ENCODE data around the gene WNK4. TPM values are rescaled to one million over a fixed set of nuclear protein-coding genes. Genes with fewer than 3 reads are reported as not detected.
A peak's percentile ranks its signal among the peaks of the same experiment; 100 is the strongest.

WNK4 gene
- total RNA-seq, 1 donor from 2014 or later: not detected

- peaks cover 25% of the 10 kb centered on the region for H3K27me3 Mint-ChIP-seq (ENCODE audit: insufficient read depth, low read depth)
- no peaks in the 10 kb centered on the region for H3K9me3 ChIP-seq (ENCODE audit: low read depth)
- H3K27me3 ChIP-seq: peaks cover 39% of the 10 kb centered on the region
- no peak overlapping the region for H3K27ac Mint-ChIP-seq
- no peaks in the 10 kb centered on the region for H3K36me3 ChIP-seq
- H3K4me3 Mint-ChIP-seq: peak overlapping the region; percentile 75
- no peaks in the 10 kb centered on the region for H3K9me3 Mint-ChIP-seq
- H3K4me2 ChIP-seq: no peak overlapping the region
- peaks cover 3% of the 10 kb centered on the region for H3K79me2 ChIP-seq (ENCODE audit: low read depth)
- DNase-seq (ENCODE audit: low spot score): no peak
- H3K27ac ChIP-seq: no peak overlapping the region
- no peak overlapping the region for H2AFZ ChIP-seq (replicated peaks)
- H3F3A ChIP-seq (ENCODE audit: low read depth): peaks cover 28% of the 10 kb centered on the region
- no peak overlapping the region for H3K9ac ChIP-seq
- peaks cover 8% of the 10 kb centered on the region for H3K36me3 Mint-ChIP-seq
- no peak for TF ChIP-seq EZH2phosphoT487 (IDR thresholded peaks at IDR 0.05)
- TF ChIP-seq, protein P1, sequence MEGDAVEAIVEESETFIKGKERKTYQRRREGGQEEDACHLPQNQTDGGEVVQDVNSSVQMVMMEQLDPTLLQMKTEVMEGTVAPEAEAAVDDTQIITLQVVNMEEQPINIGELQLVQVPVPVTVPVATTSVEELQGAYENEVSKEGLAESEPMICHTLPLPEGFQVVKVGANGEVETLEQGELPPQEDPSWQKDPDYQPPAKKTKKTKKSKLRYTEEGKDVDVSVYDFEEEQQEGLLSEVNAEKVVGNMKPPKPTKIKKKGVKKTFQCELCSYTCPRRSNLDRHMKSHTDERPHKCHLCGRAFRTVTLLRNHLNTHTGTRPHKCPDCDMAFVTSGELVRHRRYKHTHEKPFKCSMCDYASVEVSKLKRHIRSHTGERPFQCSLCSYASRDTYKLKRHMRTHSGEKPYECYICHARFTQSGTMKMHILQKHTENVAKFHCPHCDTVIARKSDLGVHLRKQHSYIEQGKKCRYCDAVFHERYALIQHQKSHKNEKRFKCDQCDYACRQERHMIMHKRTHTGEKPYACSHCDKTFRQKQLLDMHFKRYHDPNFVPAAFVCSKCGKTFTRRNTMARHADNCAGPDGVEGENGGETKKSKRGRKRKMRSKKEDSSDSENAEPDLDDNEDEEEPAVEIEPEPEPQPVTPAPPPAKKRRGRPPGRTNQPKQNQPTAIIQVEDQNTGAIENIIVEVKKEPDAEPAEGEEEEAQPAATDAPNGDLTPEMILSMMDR (IDR thresholded peaks at IDR 0.05): no peak
- TF ChIP-seq EZH2 (IDR thresholded peaks at IDR 0.05): no peak
- H3K4me1 Mint-ChIP-seq: peaks cover 19% of the 10 kb centered on the region
- H3K4me1 ChIP-seq: no peaks in the 10 kb centered on the region
- peaks cover 18% of the 10 kb centered on the region for H4K20me1 ChIP-seq (ENCODE audit: low read depth)
- H3K4me3 ChIP-seq: no peak overlapping the region
These were observed 990 bp upstream of the WNK4 start for GRCh38 chr17:42779304-42779935.

DNA sequence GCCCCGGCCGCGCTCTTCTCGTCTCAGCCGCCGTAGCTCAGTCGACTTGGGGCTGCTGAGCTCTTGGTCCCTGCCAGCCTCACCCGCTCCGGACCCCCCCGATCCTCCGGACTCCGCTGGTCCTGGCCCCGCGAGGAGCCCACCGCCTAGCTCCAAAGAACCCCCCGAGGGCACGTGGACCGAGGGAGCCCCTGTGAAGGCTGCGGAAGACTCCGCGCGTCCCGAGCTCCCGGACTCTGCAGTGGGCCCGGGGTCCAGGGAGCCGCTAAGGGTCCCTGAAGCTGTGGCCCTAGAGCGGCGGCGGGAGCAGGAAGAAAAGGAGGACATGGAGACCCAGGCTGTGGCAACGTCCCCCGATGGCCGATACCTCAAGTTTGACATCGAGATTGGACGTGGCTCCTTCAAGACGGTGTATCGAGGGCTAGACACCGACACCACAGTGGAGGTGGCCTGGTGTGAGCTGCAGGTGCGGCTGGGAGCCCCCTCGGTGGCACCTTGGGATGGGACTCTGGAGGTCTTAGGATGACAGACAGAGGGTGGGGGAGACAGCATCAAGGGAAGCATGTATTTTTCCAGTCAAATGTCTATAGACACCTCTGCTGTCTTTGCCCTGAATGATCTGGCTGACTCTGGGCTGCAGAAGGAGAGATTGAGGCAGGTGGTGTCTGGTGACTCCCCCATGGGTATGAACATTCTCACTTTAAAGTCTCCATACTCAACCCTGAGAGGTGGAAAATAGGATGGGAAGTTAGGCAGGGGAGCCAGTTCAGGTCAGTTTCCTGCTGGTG lies 635 bp downstream of the WNK4 start:
- H3K4me1 Mint-ChIP-seq: peaks cover 12% of the 10 kb centered on the region
- no peaks in the 10 kb centered on the region for H3K9me3 Mint-ChIP-seq
- H3K27me3 Mint-ChIP-seq (ENCODE audit: insufficient read depth, low read depth): peaks cover 22% of the 10 kb centered on the region
- peak overlapping the region; percentile 80 for H3K4me3 Mint-ChIP-seq
- TF ChIP-seq EZH2 (IDR thresholded peaks at IDR 0.05) (peak; percentile 78), EZH2phosphoT487 (IDR thresholded peaks at IDR 0.05) (peak; percentile 73)
- TF ChIP-seq, protein P1 (IDR thresholded peaks at IDR 0.05): no peak
- H3K36me3 ChIP-seq: no peaks in the 10 kb centered on the region
- peak; percentile 29 for DNase-seq (ENCODE audit: low spot score)
- no peaks in the 10 kb centered on the region for H3K79me2 ChIP-seq (ENCODE audit: low read depth)
- H3K36me3 Mint-ChIP-seq: peaks cover 8% of the 10 kb centered on the region
- peaks cover 22% of the 10 kb centered on the region for H3F3A ChIP-seq (ENCODE audit: low read depth)
- H3K27ac Mint-ChIP-seq: no peak overlapping the region
- peaks cover 18% of the 10 kb centered on the region for H4K20me1 ChIP-seq (ENCODE audit: low read depth)
- H3K27me3 ChIP-seq: peaks cover 45% of the 10 kb centered on the region
- H3K9ac ChIP-seq: no peak overlapping the region
- no peak overlapping the region for H3K27ac ChIP-seq
- peak overlapping the region; percentile 68 for H3K4me3 ChIP-seq
- no peaks in the 10 kb centered on the region for H3K4me1 ChIP-seq
- H2AFZ ChIP-seq (replicated peaks): peak overlapping the region; percentile 48
- H3K9me3 ChIP-seq (ENCODE audit: low read depth): no peaks in the 10 kb centered on the region
- H3K4me2 ChIP-seq: peak overlapping the region; percentile 97

DNA sequence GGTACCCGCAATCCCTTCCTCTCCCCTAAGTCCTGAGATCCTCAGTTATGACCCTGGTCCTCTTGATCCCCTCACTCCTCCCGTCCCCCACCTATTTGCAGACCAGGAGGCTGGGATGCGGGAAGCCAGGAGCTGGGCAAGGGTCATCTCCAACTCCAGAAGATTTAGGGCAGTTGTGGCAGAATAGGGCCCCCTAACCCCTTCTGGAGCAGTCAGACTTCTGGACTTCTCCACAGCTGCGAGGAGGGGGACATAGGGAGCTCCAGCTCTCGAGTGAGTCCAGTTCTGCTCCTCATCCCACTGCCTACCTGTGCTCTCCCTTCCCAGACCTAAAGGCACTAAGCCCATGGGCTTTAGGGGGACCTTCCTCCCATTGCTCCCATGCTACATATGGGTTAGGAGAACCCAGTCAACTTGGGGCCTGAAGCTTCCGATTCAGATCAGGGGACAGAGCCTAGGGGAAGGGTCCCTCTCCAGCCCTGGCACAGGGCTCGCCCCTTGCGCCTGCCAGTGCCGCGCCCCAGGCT lies 1.3 kb downstream of the WNK4 start:
- Histone ChIP-seq H3K36me3 (no peaks in the 10 kb centered on the region), H3K4me2 (no peak overlapping the region), H2AFZ (replicated peaks) (no peak overlapping the region), H3K4me1 (no peaks in the 10 kb centered on the region), H4K20me1 (ENCODE audit: low read depth) (peaks cover 18% of the 10 kb centered on the region), H3K27me3 (peaks cover 46% of the 10 kb centered on the region), H3K9me3 (ENCODE audit: low read depth) (no peaks in the 10 kb centered on the region), H3K27ac (no peak overlapping the region), H3K9ac (no peak overlapping the region), H3K4me3 (no peak overlapping the region), H3K79me2 (ENCODE audit: low read depth) (no peaks in the 10 kb centered on the region), H3F3A (ENCODE audit: low read depth) (peaks cover 22% of the 10 kb centered on the region)
- no peak overlapping the region for H3K27ac Mint-ChIP-seq
- no peak for DNase-seq (ENCODE audit: low spot score)
- no peaks in the 10 kb centered on the region for H3K9me3 Mint-ChIP-seq
- H3K36me3 Mint-ChIP-seq: peaks cover 7% of the 10 kb centered on the region
- peaks cover 22% of the 10 kb centered on the region for H3K27me3 Mint-ChIP-seq (ENCODE audit: insufficient read depth, low read depth)
- TF ChIP-seq EZH2phosphoT487 (IDR thresholded peaks at IDR 0.05) (no peak), EZH2 (IDR thresholded peaks at IDR 0.05) (no peak)
- TF ChIP-seq, protein P1 (IDR thresholded peaks at IDR 0.05): no peak
- peaks cover 12% of the 10 kb centered on the region for H3K4me1 Mint-ChIP-seq
- peak overlapping the region; percentile 80 for H3K4me3 Mint-ChIP-seq
